Neural progenitor cell (in vitro differentiated cells): Measurements from ENCODE around the gene FAM20A.

Source experiments
- EZH2 ChIP-seq: fragments of 200-600 bp; sonication (generic); IDR thresholded peaks from 2 replicates; pipeline ENCODE4 v1.6.1; 2017; ENCODE audit warnings: antibody characterized with exemption, mild to moderate bottlenecking, moderate library complexity
- EZH2phosphoT487 ChIP-seq: fragments of 200-600 bp; sonication (generic); IDR thresholded peaks from 2 replicates; pipeline ENCODE4 v1.6.1; 2017; ENCODE audit warnings: antibody characterized with exemption
- TF ChIP-seq, protein P1 (sequence below): fragments of 200-600 bp; sonication (generic); IDR thresholded peaks from 2 replicates; pipeline ENCODE4 v1.5.1; 2017; ENCODE audit warnings: antibody characterized with exemption, mild to moderate bottlenecking

DNA sequence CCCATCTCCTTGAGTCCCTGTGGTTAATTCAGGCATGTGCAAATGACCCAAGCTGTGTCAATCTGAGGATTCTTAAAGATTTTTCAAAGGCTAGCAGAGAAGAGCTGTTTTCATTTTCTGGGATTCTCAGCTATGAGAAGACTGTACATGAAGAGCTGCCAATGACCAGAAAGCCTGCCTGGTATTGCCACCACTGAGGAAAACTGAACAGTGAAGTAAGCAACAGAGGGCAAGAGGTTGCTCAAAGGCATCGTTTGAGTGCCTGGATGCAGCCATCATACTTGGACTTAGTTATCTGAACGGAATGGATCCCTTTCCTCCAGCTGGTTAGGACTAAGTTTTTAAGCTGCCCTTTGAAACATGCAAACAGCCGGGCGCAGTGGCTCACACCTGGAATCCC lies 38.4 kb downstream of the FAM20A start:
- TF ChIP-seq, protein P1, sequence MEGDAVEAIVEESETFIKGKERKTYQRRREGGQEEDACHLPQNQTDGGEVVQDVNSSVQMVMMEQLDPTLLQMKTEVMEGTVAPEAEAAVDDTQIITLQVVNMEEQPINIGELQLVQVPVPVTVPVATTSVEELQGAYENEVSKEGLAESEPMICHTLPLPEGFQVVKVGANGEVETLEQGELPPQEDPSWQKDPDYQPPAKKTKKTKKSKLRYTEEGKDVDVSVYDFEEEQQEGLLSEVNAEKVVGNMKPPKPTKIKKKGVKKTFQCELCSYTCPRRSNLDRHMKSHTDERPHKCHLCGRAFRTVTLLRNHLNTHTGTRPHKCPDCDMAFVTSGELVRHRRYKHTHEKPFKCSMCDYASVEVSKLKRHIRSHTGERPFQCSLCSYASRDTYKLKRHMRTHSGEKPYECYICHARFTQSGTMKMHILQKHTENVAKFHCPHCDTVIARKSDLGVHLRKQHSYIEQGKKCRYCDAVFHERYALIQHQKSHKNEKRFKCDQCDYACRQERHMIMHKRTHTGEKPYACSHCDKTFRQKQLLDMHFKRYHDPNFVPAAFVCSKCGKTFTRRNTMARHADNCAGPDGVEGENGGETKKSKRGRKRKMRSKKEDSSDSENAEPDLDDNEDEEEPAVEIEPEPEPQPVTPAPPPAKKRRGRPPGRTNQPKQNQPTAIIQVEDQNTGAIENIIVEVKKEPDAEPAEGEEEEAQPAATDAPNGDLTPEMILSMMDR, result no peak
- TF ChIP-seq EZH2 (no peak), EZH2phosphoT487 (no peak)
